ENCODE measurements around the gene COMTD1. TPM values are rescaled to one million over a fixed set of nuclear protein-coding genes. Genes with fewer than 3 reads are reported as not detected.

The COMTD1 gene
- polyA plus RNA-seq, 1 experiment: 2.0 TPM

DNA sequence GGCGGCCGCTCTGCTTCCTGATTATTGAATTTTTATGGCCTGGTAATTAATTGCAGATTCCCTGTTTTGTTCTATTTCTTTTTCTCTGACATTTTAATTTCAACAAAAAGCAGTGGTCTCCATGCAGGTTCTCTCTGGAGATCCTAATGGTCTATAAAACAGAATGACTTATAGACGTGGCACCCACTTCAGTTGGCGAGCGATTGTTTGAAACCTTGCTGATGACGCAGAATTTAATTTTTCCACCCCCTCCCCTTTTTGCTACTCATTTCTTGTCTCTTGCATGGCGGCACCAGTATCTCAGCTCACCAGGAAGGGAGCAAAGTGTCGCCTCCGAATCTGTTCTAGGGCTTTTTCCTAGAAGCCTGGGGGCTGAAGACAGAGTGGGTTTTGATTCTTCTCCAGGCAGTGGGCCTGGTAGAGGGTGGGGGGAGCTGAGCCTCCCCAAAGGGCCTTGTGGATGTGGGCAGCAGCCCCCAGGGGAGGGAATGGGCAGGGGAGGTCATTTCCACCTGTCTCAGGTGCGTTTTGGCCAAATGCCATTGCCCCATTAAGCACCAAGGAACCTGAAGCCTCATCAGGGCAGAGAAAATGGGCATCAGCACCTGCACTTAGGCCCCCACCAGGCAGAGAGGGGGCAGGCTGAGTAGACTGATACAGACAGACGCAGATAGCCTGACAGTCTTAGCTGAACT, 3.5 kb upstream of the COMTD1 start:
- Histone ChIP-seq H3K9me3 (ENCODE audit: control insufficient read depth, insufficient read depth, low read length) (no peaks in the 10 kb centered on the region; the same call in 1 of the 2 replicates), H3K27ac (ENCODE audit: low read depth, low read length) (no peak overlapping the region), H3K27me3 (ENCODE audit: control insufficient read depth, insufficient read depth, low read length) (no peaks in the 10 kb centered on the region), H3K4me3 (ENCODE audit: low read depth, low read length) (no peak overlapping the region)
- POLR2A ChIA-PET: no interaction called here
- CTCF ChIA-PET: interaction anchor here (2.5 kb wide), 1 partner anchor 7 kb away, joined by 7 read pairs; no protein-coding TSS in a partner anchor
- DNase-seq (ENCODE audit: low read depth, low spot score): no peak
- TF ChIP-seq, protein P1, sequence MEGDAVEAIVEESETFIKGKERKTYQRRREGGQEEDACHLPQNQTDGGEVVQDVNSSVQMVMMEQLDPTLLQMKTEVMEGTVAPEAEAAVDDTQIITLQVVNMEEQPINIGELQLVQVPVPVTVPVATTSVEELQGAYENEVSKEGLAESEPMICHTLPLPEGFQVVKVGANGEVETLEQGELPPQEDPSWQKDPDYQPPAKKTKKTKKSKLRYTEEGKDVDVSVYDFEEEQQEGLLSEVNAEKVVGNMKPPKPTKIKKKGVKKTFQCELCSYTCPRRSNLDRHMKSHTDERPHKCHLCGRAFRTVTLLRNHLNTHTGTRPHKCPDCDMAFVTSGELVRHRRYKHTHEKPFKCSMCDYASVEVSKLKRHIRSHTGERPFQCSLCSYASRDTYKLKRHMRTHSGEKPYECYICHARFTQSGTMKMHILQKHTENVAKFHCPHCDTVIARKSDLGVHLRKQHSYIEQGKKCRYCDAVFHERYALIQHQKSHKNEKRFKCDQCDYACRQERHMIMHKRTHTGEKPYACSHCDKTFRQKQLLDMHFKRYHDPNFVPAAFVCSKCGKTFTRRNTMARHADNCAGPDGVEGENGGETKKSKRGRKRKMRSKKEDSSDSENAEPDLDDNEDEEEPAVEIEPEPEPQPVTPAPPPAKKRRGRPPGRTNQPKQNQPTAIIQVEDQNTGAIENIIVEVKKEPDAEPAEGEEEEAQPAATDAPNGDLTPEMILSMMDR (IDR thresholded peaks at IDR 0.05; ENCODE audit: low read depth, low read length): no peak

DNA sequence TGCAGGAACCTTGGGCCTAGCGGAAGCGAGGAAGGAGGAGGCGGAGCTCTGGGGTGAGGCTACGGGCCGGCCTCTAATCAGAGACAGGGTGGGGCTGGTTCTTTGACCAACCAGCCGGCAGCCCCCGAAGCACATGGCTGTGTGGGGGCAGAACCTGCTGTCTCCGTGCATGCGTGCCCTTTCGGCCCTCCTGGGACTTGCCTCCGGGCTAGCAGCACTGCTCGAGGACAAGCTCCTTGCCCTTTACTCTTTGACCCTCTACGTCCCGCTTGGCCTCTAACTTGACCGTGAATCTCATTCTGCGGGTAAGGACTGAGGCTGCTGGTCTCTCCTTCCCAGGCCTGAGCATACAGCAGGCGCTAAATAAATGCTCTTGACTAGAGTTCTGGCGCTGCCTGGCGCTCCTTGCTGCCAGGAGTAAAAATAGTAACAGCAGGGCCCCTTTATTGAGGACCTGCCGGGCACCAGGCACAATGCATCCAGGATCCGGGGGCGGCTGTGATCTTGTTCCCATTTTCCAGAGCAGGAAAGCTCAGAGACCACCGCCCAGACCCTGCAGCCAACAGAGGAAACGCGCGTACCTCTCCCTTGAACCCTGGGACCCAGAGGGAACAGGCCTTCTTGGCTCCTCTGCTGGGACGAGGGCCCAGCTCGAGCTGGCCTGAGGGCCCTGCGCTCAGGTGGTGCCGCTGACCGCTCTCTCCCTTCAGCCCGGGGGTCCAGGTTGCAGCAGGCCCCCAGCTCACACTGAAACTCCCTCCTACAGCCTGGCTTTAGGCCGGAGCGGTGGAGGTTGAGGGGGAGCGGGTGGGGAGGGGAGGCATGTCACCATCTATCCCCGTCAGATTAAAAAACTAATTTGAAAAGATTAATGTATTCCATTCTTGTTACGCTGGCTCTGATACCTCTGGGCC, 2.7 kb upstream of the COMTD1 start:
- H3K27me3 ChIP-seq (ENCODE audit: control insufficient read depth, insufficient read depth, low read length): no peaks in the 10 kb centered on the region
- H3K9me3 ChIP-seq (ENCODE audit: control insufficient read depth, insufficient read depth, low read length): no peaks in the 10 kb centered on the region; the same call in 1 of the 2 replicates
- no peak for DNase-seq (ENCODE audit: low read depth, low spot score)
- H3K4me3 ChIP-seq (ENCODE audit: low read depth, low read length): no peak overlapping the region
- ChIA-PET POLR2A (no interaction called here), CTCF (interaction anchor here (1.2 to 2.5 kb wide), 2 partner anchors 8 to 50 kb away, joined by 3 to 7 read pairs; no protein-coding TSS in a partner anchor)
- no peak overlapping the region for H3K27ac ChIP-seq (ENCODE audit: low read depth, low read length)
- TF ChIP-seq, protein P1 (IDR thresholded peaks at IDR 0.05; ENCODE audit: low read depth, low read length): no peak

DNA sequence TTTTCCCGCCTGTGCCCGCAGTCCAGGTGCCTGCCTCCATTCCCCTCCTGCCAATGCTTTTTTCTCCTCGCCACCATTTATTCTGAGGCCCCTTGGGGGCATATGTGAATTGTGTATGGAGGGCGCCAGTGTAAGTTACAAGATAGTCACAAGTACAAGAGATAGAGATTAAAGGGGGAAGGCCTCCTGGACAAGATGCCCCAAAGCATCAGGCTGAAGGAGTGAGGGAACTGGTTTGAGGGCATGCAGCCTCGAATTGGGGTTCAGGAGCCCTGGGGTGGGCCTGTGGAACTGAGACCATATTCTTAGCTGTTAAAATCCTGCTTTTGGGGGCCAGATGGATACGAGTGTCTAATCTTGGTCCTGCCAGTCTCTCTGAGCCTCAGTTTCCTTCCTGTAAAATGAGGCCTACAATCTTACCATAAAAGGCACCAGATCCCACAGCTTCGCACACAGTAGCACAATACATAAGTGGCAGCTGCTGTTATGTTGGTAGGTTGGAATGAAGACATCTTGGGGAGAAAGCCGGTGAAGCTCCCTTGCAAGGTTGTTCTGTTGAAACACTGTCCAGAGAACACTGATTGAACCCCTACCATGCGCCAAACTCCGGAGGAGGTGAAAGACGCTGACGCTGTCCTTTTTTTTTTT, 545 bp upstream of the COMTD1 start:
- POLR2A ChIA-PET: no interaction called here
- H3K4me3 ChIP-seq (ENCODE audit: low read depth, low read length): no peak overlapping the region
- H3K27ac ChIP-seq (ENCODE audit: low read depth, low read length): no peak overlapping the region
- no peaks in the 10 kb centered on the region for H3K27me3 ChIP-seq (ENCODE audit: control insufficient read depth, insufficient read depth, low read length)
- no peak for DNase-seq (ENCODE audit: low read depth, low spot score)
- TF ChIP-seq, protein P1 (IDR thresholded peaks at IDR 0.05; ENCODE audit: low read depth, low read length): no peak
- CTCF ChIA-PET: interaction anchor here (0.7 to 3.4 kb wide), 34 partner anchors 9 to 1001 kb away, joined by 3 to 36 read pairs (median 4); partner anchors contain the start of gene SAMD8
- H3K9me3 ChIP-seq (ENCODE audit: control insufficient read depth, insufficient read depth, low read length): no peaks in the 10 kb centered on the region; the same call in 1 of the 2 replicates

DNA sequence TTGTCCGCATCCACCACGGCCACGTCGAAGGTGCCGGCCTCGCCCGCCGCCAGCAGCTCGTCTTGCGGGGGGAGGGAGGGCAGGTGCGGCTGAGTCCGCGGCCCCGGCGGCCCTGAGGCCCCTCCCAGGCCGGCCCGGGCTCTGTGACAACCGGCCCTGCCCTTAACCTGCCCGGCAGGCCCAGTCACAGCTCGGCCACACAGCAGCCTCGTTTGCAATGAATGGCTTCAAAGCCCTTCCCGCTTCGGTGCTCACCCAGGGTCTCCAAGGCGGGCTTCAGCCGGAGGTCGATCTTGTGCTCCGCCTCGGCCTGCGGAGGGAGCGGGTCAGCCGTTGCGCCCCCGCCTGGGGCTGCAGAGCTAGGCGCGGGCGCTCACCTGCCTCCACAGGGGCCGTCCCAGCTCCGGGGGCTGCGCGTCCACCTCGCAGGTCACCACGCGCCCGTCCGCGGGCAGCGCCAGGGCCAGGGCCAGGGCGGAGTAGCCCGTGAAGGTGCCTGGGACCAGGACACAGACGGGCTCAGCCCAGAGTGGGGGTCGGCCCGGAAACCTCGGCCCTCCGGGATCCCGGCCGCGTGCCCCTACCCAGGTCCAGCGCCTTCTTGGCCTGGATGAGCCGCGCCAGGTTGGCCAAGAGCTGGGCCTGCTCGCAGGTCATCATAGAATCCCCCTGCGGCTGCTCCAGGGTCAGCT, 928 bp downstream of the COMTD1 start:
- no peak overlapping the region for H3K27ac ChIP-seq (ENCODE audit: low read depth, low read length)
- POLR2A ChIA-PET: interaction anchor here (0.6 to 1.6 kb wide), 6 partner anchors 25 to 1426 kb away, joined by 3 to 8 read pairs (median 4); partner anchors contain the start of genes SAMD8 and VDAC2
- CTCF ChIA-PET: interaction anchor here (0.5 to 3.4 kb wide), 8 partner anchors 7 to 991 kb away, joined by 3 to 36 read pairs (median 4); partner anchors contain the start of gene SAMD8
- H3K9me3 ChIP-seq (ENCODE audit: control insufficient read depth, insufficient read depth, low read length): no peaks in the 10 kb centered on the region; the same call in 1 of the 2 replicates
- TF ChIP-seq, protein P1 (IDR thresholded peaks at IDR 0.05; ENCODE audit: low read depth, low read length): no peak
- no peak for DNase-seq (ENCODE audit: low read depth, low spot score)
- peak overlapping the region; percentile 66 for H3K4me3 ChIP-seq (ENCODE audit: low read depth, low read length)
- H3K27me3 ChIP-seq (ENCODE audit: control insufficient read depth, insufficient read depth, low read length): no peaks in the 10 kb centered on the region
